Astrocyte (in vitro differentiated cells and primary cell): ENCODE results near the gene DENND1B. TPM values are rescaled to one million over a fixed set of nuclear protein-coding genes. Genes with fewer than 3 reads are reported as not detected.

ENCODE experiments used
- DNase-seq: peaks from one replicate; pipeline ENCODE4 v3.0.0-alpha.2; 2010; ENCODE audit warnings: low read depth
- FAIRE-seq: peaks from 2 replicates; lab custom pipeline; 2011; peaks lifted over from hg19 to GRCh38; lab: Jason Lieb, UNC
- H2AFZ ChIP-seq: 2 replicates; pipeline ENCODE4 v1.6.0; 2012; ENCODE audit warnings: low read depth, low read length, inconsistent platforms
- H3K27ac ChIP-seq: 2 replicates; pipeline ENCODE4 v1.5.1; 2011; ENCODE audit warnings: low read depth, low read length, inconsistent platforms
- H3K27me3 ChIP-seq: 2 replicates; pipeline ENCODE4 v1.6.0; 2011; ENCODE audit warnings: low read length, inconsistent platforms; ENCODE audit not compliant: insufficient read depth
- H3K36me3 ChIP-seq: 2 replicates; pipeline ENCODE4 v1.5.1; 2011; ENCODE audit warnings: low read length, inconsistent platforms; ENCODE audit not compliant: insufficient read depth
- H3K4me1 ChIP-seq: 2 replicates; pipeline ENCODE4 v1.5.1; 2011; ENCODE audit warnings: low read length, inconsistent platforms; ENCODE audit not compliant: insufficient read depth
- H3K4me2 ChIP-seq: 2 replicates; pipeline ENCODE4 v1.6.0; 2012; ENCODE audit warnings: low read length, inconsistent platforms
- H3K4me3 ChIP-seq: 2 replicates; pipeline ENCODE4 v1.5.1; 2011; ENCODE audit warnings: low read depth, mild to moderate bottlenecking, low read length, inconsistent platforms; ENCODE audit not compliant: insufficient read depth
- H3K79me2 ChIP-seq: 2 replicates; pipeline ENCODE4 v1.6.0; 2012; ENCODE audit warnings: mild to moderate bottlenecking, low read length, inconsistent platforms; ENCODE audit not compliant: insufficient read depth
- H3K9ac ChIP-seq: 2 replicates; pipeline ENCODE4 v1.6.0; 2012; ENCODE audit warnings: mild to moderate bottlenecking, low read length, inconsistent platforms
- H3K9me3 ChIP-seq: 2 replicates; pipeline ENCODE4 v1.5.1; 2012; ENCODE audit warnings: low read depth, mild to moderate bottlenecking, low read length, inconsistent platforms; ENCODE audit not compliant: insufficient read depth
- H4K20me1 ChIP-seq: 2 replicates; pipeline ENCODE4 v1.6.0; 2012; ENCODE audit warnings: low read length, inconsistent platforms; ENCODE audit not compliant: insufficient read depth
- H3K27ac Mint-ChIP-seq: one replicate; pipeline ENCODE4 v1.8.0; 2021; ENCODE audit warnings: mild to moderate bottlenecking, mixed read lengths; ENCODE audit not compliant: unreplicated experiment
- H3K27me3 Mint-ChIP-seq: one replicate; pipeline ENCODE4 v1.8.0; 2021; ENCODE audit warnings: low read depth, mixed read lengths; ENCODE audit not compliant: unreplicated experiment
- H3K36me3 Mint-ChIP-seq: one replicate; pipeline ENCODE4 v1.8.0; 2021; ENCODE audit warnings: low read depth, mixed read lengths; ENCODE audit not compliant: unreplicated experiment
- H3K4me1 Mint-ChIP-seq: one replicate; pipeline ENCODE4 v1.8.0; 2021; ENCODE audit warnings: low read depth, mixed read lengths; ENCODE audit not compliant: unreplicated experiment
- H3K4me3 Mint-ChIP-seq: one replicate; pipeline ENCODE4 v1.8.0; 2021; ENCODE audit warnings: mild to moderate bottlenecking, moderate library complexity, mixed read lengths; ENCODE audit not compliant: unreplicated experiment
- H3K9me3 Mint-ChIP-seq: one replicate; pipeline ENCODE4 v1.8.0; 2021; ENCODE audit warnings: mild to moderate bottlenecking, mixed read lengths; ENCODE audit not compliant: unreplicated experiment
- CTCF ChIP-seq: IDR thresholded peaks from 2 replicates; pipeline ENCODE4 v1.5.1; 2011; ENCODE audit warnings: low read depth, mild to moderate bottlenecking, inconsistent platforms, low read length, moderate library complexity; ENCODE audit not compliant: insufficient read depth
- EZH2 ChIP-seq: IDR thresholded peaks from 2 replicates; pipeline ENCODE4 v1.6.1; 2012; ENCODE audit warnings: mild to moderate bottlenecking, low read length, inconsistent platforms; ENCODE audit not compliant: insufficient read depth
- total RNA-seq: library from RNA; stranded (reverse); gene quantifications from 2 replicates; pipeline ENCODE4 v1.2.1, GENCODE V29; 2021

DENND1B gene
- total RNA-seq, 1 donor from 2014 or later = 9.6 TPM

- Histone ChIP-seq H3K36me3 (no peaks in the 10 kb centered on the region), H2AFZ (no peak overlapping the region), H3K4me1 (no peaks in the 10 kb centered on the region), H4K20me1 (no peaks in the 10 kb centered on the region), H3K9me3 (no peaks in the 10 kb centered on the region), H3K4me2 (no peak overlapping the region), H3K27me3 (no peaks in the 10 kb centered on the region), H3K79me2 (peaks cover 7% of the 10 kb centered on the region), H3K27ac (no peak overlapping the region), H3K9ac (no peak overlapping the region), H3K4me3 (no peak overlapping the region)
- H3K9me3 Mint-ChIP-seq = peaks cover 3% of the 10 kb centered on the region
- no peak overlapping the region for H3K4me3 Mint-ChIP-seq
- H3K27me3 Mint-ChIP-seq = no peaks in the 10 kb centered on the region
- no peak for DNase-seq
- H3K27ac Mint-ChIP-seq = no peak overlapping the region
- FAIRE-seq = no peak
- no peaks in the 10 kb centered on the region for H3K4me1 Mint-ChIP-seq
- peaks cover 13% of the 10 kb centered on the region for H3K36me3 Mint-ChIP-seq
- TF ChIP-seq CTCF (no peak), EZH2 (no peak)
Observed at GRCh38 chr1:197750366-197750765, 24.9 kb downstream of the DENND1B start.

- no peak overlapping the region for H3K4me3 ChIP-seq
- no peak overlapping the region for H3K9ac ChIP-seq
- H3K9me3 ChIP-seq = no peaks in the 10 kb centered on the region
- DNase-seq (no peak), FAIRE-seq (no peak)
- H4K20me1 ChIP-seq = no peaks in the 10 kb centered on the region
- Mint-ChIP-seq H3K27me3 (no peaks in the 10 kb centered on the region), H3K4me1 (no peaks in the 10 kb centered on the region), H3K4me3 (no peak overlapping the region), H3K27ac (no peak overlapping the region), H3K9me3 (peaks cover 6% of the 10 kb centered on the region), H3K36me3 (peaks cover 11% of the 10 kb centered on the region)
- no peak overlapping the region for H3K4me2 ChIP-seq
- no peak overlapping the region for H2AFZ ChIP-seq
- H3K4me1 ChIP-seq = no peaks in the 10 kb centered on the region
- no peak overlapping the region for H3K27ac ChIP-seq
- peaks cover 7% of the 10 kb centered on the region for H3K79me2 ChIP-seq
- TF ChIP-seq CTCF (no peak), EZH2 (no peak)
- no peaks in the 10 kb centered on the region for H3K36me3 ChIP-seq
- H3K27me3 ChIP-seq = no peaks in the 10 kb centered on the region
Observed at GRCh38 chr1:197745911-197746310, 29.4 kb downstream of the DENND1B start.

GRCh38 chr1:197744979-197745378 lies 30.3 kb downstream of the DENND1B start:
- Mint-ChIP-seq H3K9me3 (peaks cover 6% of the 10 kb centered on the region), H3K36me3 (peaks cover 11% of the 10 kb centered on the region), H3K27ac (no peak overlapping the region), H3K4me1 (no peaks in the 10 kb centered on the region), H3K4me3 (no peak overlapping the region), H3K27me3 (no peaks in the 10 kb centered on the region)
- H3K9ac ChIP-seq = no peak overlapping the region
- H3K9me3 ChIP-seq = no peaks in the 10 kb centered on the region
- no peaks in the 10 kb centered on the region for H3K27me3 ChIP-seq
- no peak overlapping the region for H2AFZ ChIP-seq
- no peaks in the 10 kb centered on the region for H3K36me3 ChIP-seq
- H3K27ac ChIP-seq = no peak overlapping the region
- H3K4me1 ChIP-seq = no peaks in the 10 kb centered on the region
- no peak overlapping the region for H3K4me3 ChIP-seq
- H3K4me2 ChIP-seq = no peak overlapping the region
- no peak for TF ChIP-seq CTCF
- no peak for TF ChIP-seq EZH2
- FAIRE-seq = no peak
- H4K20me1 ChIP-seq = peaks cover 2% of the 10 kb centered on the region
- peaks cover 7% of the 10 kb centered on the region for H3K79me2 ChIP-seq
- no peak for DNase-seq
